Fibroblast of gingiva (primary cell): ENCODE results near the gene RAD51B.

ENCODE experiments used
- DNase-seq: peaks from one replicate; pipeline ENCODE4 v3.0.0-alpha.2; 2011; ENCODE audit warnings: low read depth

RAD51B gene

GRCh38 chr14:67900231-67900630 lies 80.7 kb downstream of the RAD51B start:
- DNase-seq, result peak; percentile 12

GRCh38 chr14:67908052-67908754 lies 88.6 kb downstream of the RAD51B start:
- DNase-seq, result no peak

- DNase-seq, result peak; percentile 52
These were observed 92.0 kb downstream of the RAD51B start for GRCh38 chr14:67911562-67911961.

- DNase-seq, result no peak
These were observed 96.9 kb downstream of the RAD51B start for GRCh38 chr14:67916430-67916829.

- no peak for DNase-seq
These were observed 97.4 kb downstream of the RAD51B start for GRCh38 chr14:67917006-67917405.

DNA sequence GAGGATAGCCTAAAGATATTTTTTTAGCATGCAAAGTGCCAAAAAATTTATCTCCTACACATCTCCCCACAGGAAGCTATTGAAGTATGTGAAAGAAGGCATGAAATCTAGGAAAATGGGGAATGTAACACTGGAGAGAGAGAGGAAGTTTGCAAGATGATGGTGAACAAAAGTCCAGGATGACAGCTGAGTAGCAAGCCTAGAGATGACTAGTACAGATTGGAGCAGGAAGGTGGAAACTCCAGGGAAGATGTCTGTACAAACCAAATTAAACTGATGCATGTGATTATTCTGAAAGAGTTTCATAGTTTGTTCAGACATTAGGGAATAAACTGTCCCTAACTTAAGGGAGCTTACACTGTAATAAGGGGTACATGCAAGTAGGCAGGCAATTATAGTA lies 99.3 kb downstream of the RAD51B start:
- DNase-seq, result no peak

- no peak for DNase-seq
These were observed 99.9 kb downstream of the RAD51B start for GRCh38 chr14:67919259-67920032.

GRCh38 chr14:67926821-67927220 lies 107.2 kb downstream of the RAD51B start:
- DNase-seq, result no peak

- no peak for DNase-seq
These were observed 107.7 kb downstream of the RAD51B start for GRCh38 chr14:67927244-67927643.

DNA sequence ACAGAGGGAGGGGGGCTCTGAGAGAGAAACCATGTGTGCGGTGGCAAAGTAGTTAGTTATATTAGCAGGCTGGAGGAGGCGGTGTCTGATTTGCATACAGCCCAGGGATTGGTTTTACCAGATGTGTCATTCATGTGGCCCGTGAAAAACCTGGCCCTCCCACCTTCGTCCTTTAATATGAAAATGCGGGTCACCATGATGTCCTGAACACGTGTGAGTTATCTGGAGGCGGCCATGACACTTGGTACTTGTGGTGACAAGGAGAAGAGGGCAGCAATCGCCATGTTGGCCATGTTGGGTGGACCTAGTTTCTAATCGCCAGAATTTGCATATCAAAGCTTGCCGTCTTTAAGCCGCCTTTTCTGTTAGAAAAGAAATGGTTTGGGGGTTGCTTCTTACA lies 108.8 kb downstream of the RAD51B start:
- no peak for DNase-seq

DNA sequence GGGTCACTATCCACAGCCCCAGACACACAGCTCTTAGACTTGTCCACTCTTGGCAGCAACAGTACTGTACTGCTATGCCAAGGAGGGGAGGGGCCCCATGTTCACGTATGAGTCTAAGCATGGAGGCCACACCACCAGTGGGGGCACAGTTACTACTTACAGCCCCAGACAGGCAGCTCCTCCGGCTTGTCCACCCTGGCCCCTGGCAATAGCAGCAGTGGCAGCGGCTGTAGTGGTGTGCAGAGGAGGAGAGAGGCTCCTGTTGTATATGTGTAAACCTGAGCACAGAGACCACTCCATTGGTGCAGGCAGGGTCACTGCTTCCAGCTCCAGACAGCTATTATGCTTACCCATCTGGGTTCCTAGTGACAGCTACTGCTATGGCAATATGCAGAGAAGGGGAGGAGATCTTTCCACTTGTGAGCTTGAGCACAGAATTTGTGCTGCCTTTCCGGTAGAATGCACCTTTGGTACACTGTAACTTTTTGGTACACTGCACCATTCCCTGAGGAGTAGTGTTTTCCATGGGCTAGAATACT lies 113.2 kb downstream of the RAD51B start:
- DNase-seq, result no peak

- DNase-seq, result no peak
These were observed 113.7 kb downstream of the RAD51B start for GRCh38 chr14:67933266-67933665.

- peak; percentile 81 for DNase-seq
These were observed 114.5 kb downstream of the RAD51B start for GRCh38 chr14:67934087-67934486.

- no peak for DNase-seq
These were observed 115.3 kb downstream of the RAD51B start for GRCh38 chr14:67934862-67935261.

GRCh38 chr14:67935371-67935770 lies 115.8 kb downstream of the RAD51B start:
- DNase-seq, result no peak

DNA sequence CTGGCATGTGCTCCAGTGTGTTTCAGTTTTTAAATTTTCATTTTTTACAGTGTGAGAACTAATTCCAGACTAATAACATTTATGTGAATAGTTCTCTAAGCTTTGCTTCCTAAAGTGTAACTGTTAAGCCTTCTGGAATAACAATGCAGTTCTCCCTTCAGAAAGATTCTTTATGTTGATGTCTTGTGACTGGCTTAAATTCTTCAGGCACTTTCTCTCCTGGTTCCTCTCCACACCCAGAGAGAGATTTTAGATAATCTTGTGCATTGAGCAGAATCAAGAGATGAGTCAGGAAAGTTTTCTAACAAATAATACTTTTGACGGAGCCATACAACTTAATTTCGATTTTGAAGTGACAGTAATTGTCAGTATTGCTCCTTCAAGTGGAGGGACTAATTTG lies 118.5 kb downstream of the RAD51B start:
- DNase-seq, result no peak

DNA sequence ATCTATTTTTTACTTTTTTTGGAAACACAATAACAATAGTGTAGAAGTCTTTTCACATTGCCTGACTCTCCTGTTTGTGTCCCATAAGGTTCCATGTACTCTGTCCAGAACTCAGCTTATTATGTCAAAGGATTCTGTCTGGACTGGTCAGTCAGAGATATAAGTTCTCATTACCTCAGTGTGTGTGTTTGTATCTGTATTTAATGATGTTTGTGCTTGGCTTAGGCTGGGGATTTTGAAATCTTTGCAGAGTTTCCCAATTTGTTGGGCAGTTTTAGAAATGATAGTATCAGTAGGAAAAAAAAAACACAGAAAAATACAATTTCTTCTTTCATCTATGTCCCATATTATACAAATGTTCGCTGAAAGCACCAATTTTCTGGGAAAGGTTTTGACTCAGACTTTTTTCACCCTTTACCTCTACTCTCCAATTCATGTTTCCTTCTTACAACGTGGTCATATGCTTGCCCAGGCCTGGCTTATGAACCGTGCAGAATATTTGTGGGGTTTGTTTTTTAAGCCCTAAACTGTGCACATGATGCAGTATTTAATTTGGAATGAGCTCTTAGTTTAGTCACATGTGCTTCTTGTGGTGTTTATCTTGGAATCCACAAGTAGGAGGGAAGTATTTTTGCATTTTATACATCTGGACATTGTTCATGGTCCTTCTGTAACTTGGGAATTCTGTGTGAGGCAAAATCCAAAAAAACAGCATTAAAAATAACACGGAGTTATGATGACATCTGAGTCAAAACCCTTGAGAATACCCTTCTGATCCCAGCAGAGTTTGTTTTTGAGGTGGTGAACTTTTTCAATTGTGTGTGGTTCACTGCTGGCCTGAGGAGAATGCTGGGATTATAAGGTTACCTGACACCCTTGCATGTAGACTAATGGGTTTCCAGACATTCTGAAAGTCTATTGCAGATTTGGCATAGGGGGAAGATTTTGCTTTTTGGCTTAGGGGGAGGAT lies 121.2 kb downstream of the RAD51B start:
- DNase-seq, result peak; percentile 96

- peak; percentile 66 for DNase-seq
These were observed 122.0 kb downstream of the RAD51B start for GRCh38 chr14:67941456-67942018.

DNA sequence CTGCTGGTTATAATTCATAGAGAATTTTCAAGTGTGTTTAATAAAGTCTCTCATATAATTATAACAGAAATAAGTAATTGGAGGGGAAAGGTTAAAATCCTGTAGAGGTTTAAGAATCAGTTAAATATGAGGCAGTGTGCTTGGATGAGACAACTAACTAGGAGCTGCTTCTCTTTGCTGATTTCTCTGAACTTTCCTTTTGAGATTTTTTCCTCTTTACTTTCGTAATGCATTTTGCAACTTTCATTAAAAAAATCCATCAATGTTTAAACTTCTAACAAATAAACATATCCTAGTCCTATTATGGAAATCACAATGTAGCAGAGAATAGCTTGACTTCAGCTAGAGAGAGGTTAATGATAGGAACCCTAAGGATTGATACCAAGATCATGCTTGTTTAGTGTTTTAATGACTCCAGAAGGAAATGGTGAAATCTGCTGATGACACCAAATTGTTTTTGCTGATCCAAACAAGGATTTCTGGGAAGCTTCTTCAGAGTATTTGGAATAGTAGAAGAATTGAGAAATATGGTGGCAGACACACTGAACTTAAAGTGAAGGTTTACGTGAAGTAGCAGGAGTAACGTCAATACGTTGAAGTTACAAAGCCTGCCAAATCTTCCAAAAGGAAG lies 122.6 kb downstream of the RAD51B start:
- DNase-seq, result peak; percentile 60

- DNase-seq, result peak; percentile 84
These were observed 124.4 kb downstream of the RAD51B start for GRCh38 chr14:67943947-67944346.

- peak; percentile 16 for DNase-seq
These were observed 125.0 kb downstream of the RAD51B start for GRCh38 chr14:67944605-67945004.
